Measurements from ENCODE around the gene ZFPM1.

Gene ZFPM1

GRCh38 chr16:88438084-88438870, 14.8 kb upstream of the ZFPM1 start:
- TF ChIP-seq EGR1 (IDR thresholded peaks at IDR 0.05) (no peak), TCF12 (IDR thresholded peaks at IDR 0.05; ENCODE audit: low read depth) (no peak), TEAD4 (IDR thresholded peaks at IDR 0.05) (no peak), EP300 (IDR thresholded peaks at IDR 0.05; ENCODE audit: borderline replicate concordance) (no peak), TAF1 (IDR thresholded peaks at IDR 0.05; ENCODE audit: low read depth) (no peak), YY1 (IDR thresholded peaks at IDR 0.05; ENCODE audit: low read depth) (no peak), REST (IDR thresholded peaks at IDR 0.05; ENCODE audit: low read depth) (no peak), CEBPB (IDR thresholded peaks at IDR 0.05) (no peak), FOXM1 (IDR thresholded peaks at IDR 0.05; ENCODE audit: borderline replicate concordance, low read depth) (no peak), ZBTB7A (IDR thresholded peaks at IDR 0.05; ENCODE audit: low read depth) (no peak), NFIC (IDR thresholded peaks at IDR 0.05) (no peak), CREB1 (IDR thresholded peaks at IDR 0.05; ENCODE audit: low read depth) (no peak), RAD21 (IDR thresholded peaks at IDR 0.05; ENCODE audit: low read depth) (no peak)
- TF ChIP-seq, protein P1, sequence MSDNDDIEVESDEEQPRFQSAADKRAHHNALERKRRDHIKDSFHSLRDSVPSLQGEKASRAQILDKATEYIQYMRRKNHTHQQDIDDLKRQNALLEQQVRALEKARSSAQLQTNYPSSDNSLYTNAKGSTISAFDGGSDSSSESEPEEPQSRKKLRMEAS (IDR thresholded peaks at IDR 0.05), result no peak
- TF ChIP-seq, protein P2, sequence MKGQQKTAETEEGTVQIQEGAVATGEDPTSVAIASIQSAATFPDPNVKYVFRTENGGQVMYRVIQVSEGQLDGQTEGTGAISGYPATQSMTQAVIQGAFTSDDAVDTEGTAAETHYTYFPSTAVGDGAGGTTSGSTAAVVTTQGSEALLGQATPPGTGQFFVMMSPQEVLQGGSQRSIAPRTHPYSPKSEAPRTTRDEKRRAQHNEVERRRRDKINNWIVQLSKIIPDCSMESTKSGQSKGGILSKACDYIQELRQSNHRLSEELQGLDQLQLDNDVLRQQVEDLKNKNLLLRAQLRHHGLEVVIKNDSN (IDR thresholded peaks at IDR 0.05), result no peak

GRCh38 chr16:88439016-88439415, 14.1 kb upstream of the ZFPM1 start:
- TF ChIP-seq YY1 (IDR thresholded peaks at IDR 0.05; ENCODE audit: low read depth) (no peak), TEAD4 (IDR thresholded peaks at IDR 0.05) (no peak), REST (IDR thresholded peaks at IDR 0.05; ENCODE audit: low read depth) (peak; percentile 74), EGR1 (IDR thresholded peaks at IDR 0.05) (no peak), ZBTB7A (IDR thresholded peaks at IDR 0.05; ENCODE audit: low read depth) (peak; percentile 54; the same call in 1 of the 2 replicates)

DNA sequence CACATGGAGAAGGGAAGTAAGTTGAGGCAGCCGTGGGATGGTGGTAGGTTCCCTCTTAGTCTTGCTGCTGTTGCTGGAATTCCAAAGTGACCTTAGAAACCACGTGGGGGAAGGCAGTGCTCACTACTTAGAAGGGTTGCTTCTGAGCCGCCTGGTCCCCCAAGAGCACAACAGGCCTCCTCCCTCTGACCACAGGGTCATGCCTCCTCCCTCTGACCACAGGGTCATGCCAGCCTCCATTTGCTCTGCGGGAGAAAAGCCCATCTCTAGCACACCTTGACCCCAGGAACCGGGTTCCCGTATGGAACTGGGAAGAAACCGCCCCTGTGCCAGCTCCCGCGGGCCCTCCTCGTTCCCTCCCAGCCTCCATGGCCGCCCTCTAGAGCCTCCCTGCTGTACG, 13.4 kb upstream of the ZFPM1 start:
- TF ChIP-seq EGR1 (IDR thresholded peaks at IDR 0.05) (no peak), YY1 (IDR thresholded peaks at IDR 0.05; ENCODE audit: low read depth) (no peak), REST (IDR thresholded peaks at IDR 0.05; ENCODE audit: low read depth) (no peak), CREB1 (IDR thresholded peaks at IDR 0.05; ENCODE audit: low read depth) (no peak), RAD21 (IDR thresholded peaks at IDR 0.05; ENCODE audit: low read depth) (no peak), FOXM1 (IDR thresholded peaks at IDR 0.05; ENCODE audit: borderline replicate concordance, low read depth) (no peak), TEAD4 (IDR thresholded peaks at IDR 0.05) (no peak), NFIC (IDR thresholded peaks at IDR 0.05) (no peak), TCF12 (IDR thresholded peaks at IDR 0.05; ENCODE audit: low read depth) (no peak), TAF1 (IDR thresholded peaks at IDR 0.05; ENCODE audit: low read depth) (no peak)
- TF ChIP-seq, protein P2 (IDR thresholded peaks at IDR 0.05), result no peak

- no peak for TF ChIP-seq TAF1 (IDR thresholded peaks at IDR 0.05; ENCODE audit: low read depth)
- TF ChIP-seq ZBTB7A (IDR thresholded peaks at IDR 0.05; ENCODE audit: low read depth), result no peak
- no peak for TF ChIP-seq NFIC (IDR thresholded peaks at IDR 0.05)
- TF ChIP-seq CREB1 (IDR thresholded peaks at IDR 0.05; ENCODE audit: low read depth), result no peak
- TF ChIP-seq EP300 (IDR thresholded peaks at IDR 0.05; ENCODE audit: borderline replicate concordance), result no peak
- TF ChIP-seq, protein P1 (IDR thresholded peaks at IDR 0.05), result no peak
- no peak for TF ChIP-seq FOXM1 (IDR thresholded peaks at IDR 0.05; ENCODE audit: borderline replicate concordance, low read depth)
- no peak for TF ChIP-seq YY1 (IDR thresholded peaks at IDR 0.05; ENCODE audit: low read depth)
Observed at GRCh38 chr16:88440111-88440510, 13.0 kb upstream of the ZFPM1 start.
